ENCODE measurements around the gene RNF167. TPM values are rescaled to one million over a fixed set of nuclear protein-coding genes. Genes with fewer than 3 reads are reported as not detected.

Gene RNF167
- total RNA-seq, 4 donors from 2014 or later, result 67.3 to 98.8 (median 85.9) TPM

GRCh38 chr17:4944163-4944553, 4.1 kb downstream of the RNF167 start:
- no peak for TF ChIP-seq POLR2A (IDR thresholded peaks at IDR 0.05)
- no peak for TF ChIP-seq POLR2AphosphoS5 (IDR thresholded peaks at IDR 0.05)
- no peak for TF ChIP-seq EP300 (IDR thresholded peaks at IDR 0.05)
- no peak for TF ChIP-seq CTCF (IDR thresholded peaks at IDR 0.05)
- ATAC-seq, result no peak
- Histone ChIP-seq H3K36me3 (peaks cover 0 to 51% of the 10 kb centered on the region in 2 donors), H3K27ac (peak overlapping the region in 3 of 4 donors; percentile 96 to 98 (median 98)), H3K4me3 (no peak overlapping the region), H3K4me1 (peaks cover 0 to 74% (median 35%) of the 10 kb centered on the region in 3 donors), H3K27me3 (no peaks in the 10 kb centered on the region), H3K9me3 (no peaks in the 10 kb centered on the region)
- 24 to 31% methylated on average over 3 of the region's 3 CpGs for WGBS, 2 donors (ENCODE audit: low coverage in 1 of 2)

- Histone ChIP-seq H3K27me3 (no peaks in the 10 kb centered on the region), H3K36me3 (peaks cover 0 to 51% of the 10 kb centered on the region in 2 donors), H3K4me1 (peaks cover 0 to 75% (median 33%) of the 10 kb centered on the region in 3 donors), H3K27ac (peak overlapping the region; percentile 63 to 98 (median 97)), H3K9me3 (no peaks in the 10 kb centered on the region), H3K4me3 (no peak overlapping the region)
- ATAC-seq, result no peak
- TF ChIP-seq CTCF (IDR thresholded peaks at IDR 0.05), result no peak
- no peak for TF ChIP-seq POLR2AphosphoS5 (IDR thresholded peaks at IDR 0.05)
- TF ChIP-seq EP300 (IDR thresholded peaks at IDR 0.05), result no peak
- TF ChIP-seq POLR2A (IDR thresholded peaks at IDR 0.05), result no peak
- 18 to 43% methylated on average over 2 to 5 of the region's 8 CpGs for WGBS, 2 donors (ENCODE audit: low coverage in 1 of 2)
Measured at GRCh38 chr17:4944554-4945175, 4.6 kb downstream of the RNF167 start.

- peak; percentile 37 for ATAC-seq
- WGBS, 2 donors (ENCODE audit: low coverage in 1 of 2), result 9 to 33% methylated on average over 4 to 5 of the region's 7 CpGs
- H3K4me3 ChIP-seq, result peak overlapping the region in 1 of 2 donors; percentile 100
- H3K9me3 ChIP-seq, result no peaks in the 10 kb centered on the region
- peaks cover 0 to 51% of the 10 kb centered on the region in 2 donors for H3K36me3 ChIP-seq
- TF ChIP-seq CTCF (IDR thresholded peaks at IDR 0.05) (no peak), POLR2AphosphoS5 (IDR thresholded peaks at IDR 0.05) (peak; percentile 80)
- no peaks in the 10 kb centered on the region for H3K27me3 ChIP-seq
- peaks cover 0 to 82% (median 36%) of the 10 kb centered on the region in 3 donors for H3K4me1 ChIP-seq
- peak overlapping the region; percentile 63 to 98 (median 97) for H3K27ac ChIP-seq
Measured at GRCh38 chr17:4945176-4945943, 5.3 kb downstream of the RNF167 start.

- peak overlapping the region in 1 of 2 donors; percentile 100 for H3K4me3 ChIP-seq
- H3K27me3 ChIP-seq, result no peaks in the 10 kb centered on the region
- 22 to 37% methylated on average over 2 to 4 of the region's 4 CpGs for WGBS, 2 donors (ENCODE audit: low coverage in 1 of 2)
- H3K4me1 ChIP-seq, result peaks cover 0 to 83% (median 41%) of the 10 kb centered on the region in 3 donors
- TF ChIP-seq CTCF (IDR thresholded peaks at IDR 0.05), result no peak
- no peak for TF ChIP-seq POLR2A (IDR thresholded peaks at IDR 0.05)
- no peak for TF ChIP-seq EP300 (IDR thresholded peaks at IDR 0.05)
- TF ChIP-seq POLR2AphosphoS5 (IDR thresholded peaks at IDR 0.05), result no peak
- H3K27ac ChIP-seq, result peak overlapping the region; percentile 10 to 98 (median 97)
- peaks cover 0 to 51% of the 10 kb centered on the region in 2 donors for H3K36me3 ChIP-seq
- no peaks in the 10 kb centered on the region for H3K9me3 ChIP-seq
- ATAC-seq, result no peak
Measured at GRCh38 chr17:4945944-4946280, 5.8 kb downstream of the RNF167 start.

All from gastroesophageal sphincter (tissue), 4 donors.